Pancreas (tissue), 10 donors: Measurements from ENCODE around the gene NOC4L. TPM values are rescaled to one million over a fixed set of nuclear protein-coding genes. Genes with fewer than 3 reads are reported as not detected.

Experiments
- ATAC-seq, 4 donors: fragments of 200-7000 bp; cut with Tn5 transposase; one replicate each; pipeline versions ENCODE4 v1.8.0 to v1.9.1; 2020; ENCODE audit warnings: mild to moderate bottlenecking in 4 of 4, moderate library complexity in 4 of 4
- DNase-seq, 6 donors: peaks; one replicate each; pipeline ENCODE4 v3.0.0-alpha.2; 2020
- FAIRE-seq: peaks from 2 replicates; lab custom pipeline; 2012; peaks lifted over from hg19 to GRCh38; lab: Jason Lieb, UNC
- H3K27ac ChIP-seq, 4 donors: fragments of 200-600 bp; sonication (generic); 1 replicate in 3 of 4; 2 replicates in 1 of 4; pipeline versions ENCODE4 v1.5.0 to v1.8.0; 2020
- H3K27me3 ChIP-seq, 4 donors: fragments of 200-600 bp; one replicate each; pipeline ENCODE4 v1.8.0; 2021
- H3K36me3 ChIP-seq, 3 donors: fragments of 200-600 bp; sonication (generic) in 1 of 3; one replicate each; pipeline versions ENCODE4 v1.5.0 to v1.8.0; 2020 to 2021
- H3K4me1 ChIP-seq, 3 donors: fragments of 200-600 bp; one replicate each; pipeline ENCODE4 v1.8.0; 2021
- H3K4me3 ChIP-seq, 4 donors: fragments of 200-600 bp; sonication (generic) in 2 of 4; one replicate each; pipeline versions ENCODE4 v1.5.0 to v1.8.0; 2020 to 2021
- H3K9me3 ChIP-seq, 4 donors: fragments of 200-600 bp; one replicate each; pipeline ENCODE4 v1.8.0; 2021
- CTCF ChIP-seq, 4 donors: fragments of 200-600 bp; sonication (generic) in 3 of 4; IDR thresholded peaks; one replicate each; pipeline versions ENCODE4 v1.5.0 to v1.8.0; 2021; ENCODE audit warnings: antibody characterized with exemption in 4 of 4
- WGBS, 2 donors: extraction: QIAGEN DNeasy Blood & Tissue Kit; methylation state at CpG; one replicate each; pipeline ENCODE4 v1.1.7; 2013; 5-methylcytosine and 5-hydroxymethylcytosine counted together
- intact Hi-C, 3 donors: fragments of 100-400 bp; cut with DNase I; formaldehyde crosslinking; loops; one replicate each; pipeline versions ENCODE4 v1.11.1 to v1.14.2; 2022
- polyA plus RNA-seq, 2 donors: library from polyadenylated mRNA; stranded (reverse); fragments of 200-250 nt; gene quantifications; one replicate each; pipeline ENCODE4 v1.2.3, GENCODE V29; 2013
- total RNA-seq, 6 donors: library from RNA; stranded (reverse); fragmentation: NEBNext Ultra II Directional in 4 of 6; extraction: Animal tissue kit (Norgen Biotek cat#: 25700) in 4 of 6; gene quantifications; one replicate each; pipeline versions ENCODE4 v1.2.1 to v1.2.4, GENCODE V29; 2021 to 2023
- donor health status: healthy with polysubstance abuse.
- donor health status: DM: no; HTN: no; CAD: no; lungs with moderate emphysema.
- donor health status: DM: no; HTN: no; CAD: no.
- donor health status: control.
- donor health status: control.
- donor health status: Bipolar disorder and iron deficiency.
- donor health status: DM: yes; HTN: yes; CAD: no.
- donor health status: DM: no; HTN: no; CAD: no.
- donor health status: DM: no; HTN: no; CAD: no.
- donor health status: DM: yes; HTN: yes; CAD: no.

Gene NOC4L
- total and polyA plus RNA-seq, 8 donors: 6.8 to 45.8 (median 8.8) TPM

GRCh38 chr12:132155771-132156572, 11.7 kb downstream of the NOC4L start:
- Histone ChIP-seq H3K27me3 (no peaks in the 10 kb centered on the region), H3K9me3 (no peaks in the 10 kb centered on the region), H3K4me1 (no peaks in the 10 kb centered on the region), H3K4me3 (no peak overlapping the region), H3K36me3 (peaks cover 0 to 14% (median 0%) of the 10 kb centered on the region in 3 donors), H3K27ac (no peak overlapping the region)
- intact Hi-C loops: loop anchor here in 1 of 3 donors (10.0 kb wide), 1 partner anchor 259 kb away; no protein-coding TSS in a partner anchor
- WGBS, 2 donors: 95% methylated on average over 10 of the region's 10 CpGs
- DNase-seq: no peak
- no peak for ATAC-seq
- TF ChIP-seq CTCF (IDR thresholded peaks at IDR 0.05): no peak
- FAIRE-seq: no peak

- no peak for TF ChIP-seq CTCF (IDR thresholded peaks at IDR 0.05)
- FAIRE-seq (no peak), ATAC-seq (no peak), DNase-seq (no peak)
- Histone ChIP-seq H3K27ac (no peak overlapping the region), H3K4me3 (no peak overlapping the region), H3K27me3 (no peaks in the 10 kb centered on the region), H3K9me3 (no peaks in the 10 kb centered on the region), H3K4me1 (no peaks in the 10 kb centered on the region), H3K36me3 (peaks cover 0 to 6% (median 0%) of the 10 kb centered on the region in 3 donors)
- 79 to 83% methylated on average over 8 of the region's 8 CpGs for WGBS, 2 donors
- intact Hi-C loops: loop anchor here in 1 of 3 donors (10.0 kb wide), 1 partner anchor 258 kb away; no protein-coding TSS in a partner anchor
Observed at GRCh38 chr12:132156573-132157325, 12.5 kb downstream of the NOC4L start.

DNA sequence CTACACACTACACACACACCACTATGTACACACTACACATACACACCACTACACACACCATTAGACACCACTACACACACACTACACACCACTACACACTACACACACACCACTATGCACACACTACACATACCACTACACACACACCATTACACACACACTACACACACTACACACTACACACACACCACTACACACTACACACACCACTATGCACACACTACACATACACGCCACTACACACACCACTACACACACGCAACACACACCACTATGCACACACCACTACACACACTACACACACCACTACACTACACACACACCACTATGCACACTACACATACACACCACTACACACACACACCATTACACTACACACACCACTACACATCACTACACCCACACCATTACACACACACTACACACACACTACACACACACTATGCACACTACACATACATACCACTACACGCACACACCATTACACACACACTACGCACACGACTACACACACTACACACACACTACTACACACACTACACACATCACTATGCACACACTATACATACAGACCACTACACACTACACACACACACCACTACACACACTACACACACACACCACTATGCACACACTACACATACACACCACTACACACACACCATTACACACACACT, 13.6 kb downstream of the NOC4L start:
- WGBS, 2 donors: 89 to 96% methylated on average over 5 of the region's 5 CpGs
- FAIRE-seq: no peak

More for the DNA sequence above, 13.6 kb downstream of the NOC4L start:
- Histone ChIP-seq H3K9me3 (no peaks in the 10 kb centered on the region), H3K4me3 (no peak overlapping the region), H3K4me1 (no peaks in the 10 kb centered on the region), H3K27me3 (no peaks in the 10 kb centered on the region), H3K27ac (no peak overlapping the region), H3K36me3 (no peaks in the 10 kb centered on the region)
- no peak for TF ChIP-seq CTCF (IDR thresholded peaks at IDR 0.05)
- no peak for ATAC-seq
- intact Hi-C loops: loop anchor here in 1 of 3 donors (10.0 kb wide), 1 partner anchor 257 kb away; no protein-coding TSS in a partner anchor
- DNase-seq: no peak
